K562 (cell line): Measurements from ENCODE around the gene EEA1. TPM values are rescaled to one million over a fixed set of nuclear protein-coding genes. Genes with fewer than 3 reads are reported as not detected.

Source experiments
- HIVEP1 ChIP-seq: fragments of 250-450 bp; sonication (Bioruptor Pico); IDR thresholded peaks from 2 replicates; pipeline ENCODE4 v1.4.0; 2020; ENCODE audit warnings: mild to moderate bottlenecking
- KAT7 ChIP-seq: sonication (generic); formaldehyde crosslinking; IDR thresholded peaks from 2 replicates; pipeline ENCODE4 v1.8.0; 2022; ENCODE audit warnings: missing genetic modification reagents, mild to moderate bottlenecking, borderline replicate concordance
- polyA plus RNA-seq, 8 experiments: library from polyadenylated mRNA; depleted of rRNA in 4 of 8; stranded (reverse) in 5 of 8; unstranded in 3 of 8; fragments of >200 nt; fragmentation: Nextera tagmentation in 2 of 8; fragmentation: Illumina TruSeq in 1 of 8; extraction: Ambion mirVana in 2 of 8; extraction: Trizol in 1 of 8; gene quantifications; 2 replicates each; pipeline versions ENCODE4 v1.2.1 to v1.2.3, GENCODE V29; 2011 to 2014; ENCODE audit warnings: inconsistent platforms in 1 of 8, missing spikeins in 1 of 8
- total RNA-seq, 7 experiments: library from RNA; depleted of rRNA in 6 of 7; stranded (reverse); fragments of >200 nt in 6 of 7; fragmentation: Illumina TruSeq in 2 of 7; extraction: Trizol in 2 of 7; gene quantifications; 2 replicates each; pipeline versions ENCODE4 v1.2.1 to v1.2.3, GENCODE V29; 2011 to 2021; ENCODE audit warnings: low replicate concordance in 1 of 7
- TF ChIP-seq, protein P1 (sequence below): sonication (generic); formaldehyde crosslinking; IDR thresholded peaks from 2 replicates; pipeline ENCODE4 v1.8.1; 2023; ENCODE audit warnings: missing genetic modification reagents, mild to moderate bottlenecking, borderline replicate concordance
- TF ChIP-seq, protein P2 (sequence below): sonication (generic); formaldehyde crosslinking; IDR thresholded peaks from 2 replicates; pipeline ENCODE4 v1.8.0; 2022; ENCODE audit warnings: mild to moderate bottlenecking, missing genetic modification reagents

The EEA1 gene
- total and polyA plus RNA-seq, 9 of the 15 experiments (the other 6 are each of a cell fraction or from before 2014, with no cell fraction given) = 3.5 to 17.1 (median 7.5) TPM

DNA sequence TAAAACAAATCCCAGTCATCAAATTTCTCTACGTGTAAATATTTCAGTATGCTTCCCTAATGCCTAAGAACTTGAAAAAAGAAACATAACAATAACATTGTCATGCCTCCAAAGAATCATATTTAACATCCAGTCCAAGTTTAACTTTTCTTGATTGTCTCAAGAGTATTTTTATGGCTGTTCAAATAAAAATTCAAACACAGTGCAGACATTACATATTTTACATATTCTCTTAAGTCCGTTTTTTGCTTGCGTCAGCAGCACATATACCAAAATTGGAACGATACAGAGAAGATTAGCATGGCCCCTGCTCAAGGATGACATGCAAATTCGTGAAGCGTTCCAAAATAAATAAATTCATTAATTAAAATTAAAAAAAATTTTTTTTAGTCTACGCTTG, 23.3 kb upstream of the EEA1 start (continued):
- TF ChIP-seq, protein P1, sequence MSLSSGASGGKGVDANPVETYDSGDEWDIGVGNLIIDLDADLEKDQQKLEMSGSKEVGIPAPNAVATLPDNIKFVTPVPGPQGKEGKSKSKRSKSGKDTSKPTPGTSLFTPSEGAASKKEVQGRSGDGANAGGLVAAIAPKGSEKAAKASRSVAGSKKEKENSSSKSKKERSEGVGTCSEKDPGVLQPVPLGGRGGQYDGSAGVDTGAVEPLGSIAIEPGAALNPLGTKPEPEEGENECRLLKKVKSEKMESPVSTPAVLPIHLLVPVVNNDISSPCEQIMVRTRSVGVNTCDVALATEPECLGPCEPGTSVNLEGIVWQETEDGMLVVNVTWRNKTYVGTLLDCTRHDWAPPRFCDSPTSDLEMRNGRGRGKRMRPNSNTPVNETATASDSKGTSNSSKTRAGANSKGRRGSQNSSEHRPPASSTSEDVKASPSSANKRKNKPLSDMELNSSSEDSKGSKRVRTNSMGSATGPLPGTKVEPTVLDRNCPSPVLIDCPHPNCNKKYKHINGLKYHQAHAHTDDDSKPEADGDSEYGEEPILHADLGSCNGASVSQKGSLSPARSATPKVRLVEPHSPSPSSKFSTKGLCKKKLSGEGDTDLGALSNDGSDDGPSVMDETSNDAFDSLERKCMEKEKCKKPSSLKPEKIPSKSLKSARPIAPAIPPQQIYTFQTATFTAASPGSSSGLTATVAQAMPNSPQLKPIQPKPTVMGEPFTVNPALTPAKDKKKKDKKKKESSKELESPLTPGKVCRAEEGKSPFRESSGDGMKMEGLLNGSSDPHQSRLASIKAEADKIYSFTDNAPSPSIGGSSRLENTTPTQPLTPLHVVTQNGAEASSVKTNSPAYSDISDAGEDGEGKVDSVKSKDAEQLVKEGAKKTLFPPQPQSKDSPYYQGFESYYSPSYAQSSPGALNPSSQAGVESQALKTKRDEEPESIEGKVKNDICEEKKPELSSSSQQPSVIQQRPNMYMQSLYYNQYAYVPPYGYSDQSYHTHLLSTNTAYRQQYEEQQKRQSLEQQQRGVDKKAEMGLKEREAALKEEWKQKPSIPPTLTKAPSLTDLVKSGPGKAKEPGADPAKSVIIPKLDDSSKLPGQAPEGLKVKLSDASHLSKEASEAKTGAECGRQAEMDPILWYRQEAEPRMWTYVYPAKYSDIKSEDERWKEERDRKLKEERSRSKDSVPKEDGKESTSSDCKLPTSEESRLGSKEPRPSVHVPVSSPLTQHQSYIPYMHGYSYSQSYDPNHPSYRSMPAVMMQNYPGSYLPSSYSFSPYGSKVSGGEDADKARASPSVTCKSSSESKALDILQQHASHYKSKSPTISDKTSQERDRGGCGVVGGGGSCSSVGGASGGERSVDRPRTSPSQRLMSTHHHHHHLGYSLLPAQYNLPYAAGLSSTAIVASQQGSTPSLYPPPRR (CRISPR knock-in tag) = no peak
- TF ChIP-seq, protein P2, sequence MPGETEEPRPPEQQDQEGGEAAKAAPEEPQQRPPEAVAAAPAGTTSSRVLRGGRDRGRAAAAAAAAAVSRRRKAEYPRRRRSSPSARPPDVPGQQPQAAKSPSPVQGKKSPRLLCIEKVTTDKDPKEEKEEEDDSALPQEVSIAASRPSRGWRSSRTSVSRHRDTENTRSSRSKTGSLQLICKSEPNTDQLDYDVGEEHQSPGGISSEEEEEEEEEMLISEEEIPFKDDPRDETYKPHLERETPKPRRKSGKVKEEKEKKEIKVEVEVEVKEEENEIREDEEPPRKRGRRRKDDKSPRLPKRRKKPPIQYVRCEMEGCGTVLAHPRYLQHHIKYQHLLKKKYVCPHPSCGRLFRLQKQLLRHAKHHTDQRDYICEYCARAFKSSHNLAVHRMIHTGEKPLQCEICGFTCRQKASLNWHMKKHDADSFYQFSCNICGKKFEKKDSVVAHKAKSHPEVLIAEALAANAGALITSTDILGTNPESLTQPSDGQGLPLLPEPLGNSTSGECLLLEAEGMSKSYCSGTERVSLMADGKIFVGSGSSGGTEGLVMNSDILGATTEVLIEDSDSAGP (CRISPR knock-in tag) = no peak
- TF ChIP-seq KAT7 (CRISPR knock-in tag) (no peak), HIVEP1 (CRISPR knock-in tag) (no peak)
- TF ChIP-seq, all 486 proteins: peak for 0
